Activated CD4-positive, alpha-beta T cell treated with anti-CD3 and anti-CD28 coated beads, Interleukin-10, Interleukin-2, amounts not matched to agents 100 ng/mL and 50 ng/mL, durations not matched to agents 16 hours and 8 hours (primary cell): ENCODE measurements around the gene SAXO1.
A peak's percentile ranks its signal among the peaks of the same experiment; 100 is the strongest.
"Not testable (repeated sequence)": the region's sequence is repeated elsewhere in the genome, so short reads cannot be mapped to it uniquely, and the experiment has no call there.

Experiments
- DNase-seq: peaks from one replicate; pipeline ENCODE4 v3.0.0-alpha.2; 2020

SAXO1 gene

DNA sequence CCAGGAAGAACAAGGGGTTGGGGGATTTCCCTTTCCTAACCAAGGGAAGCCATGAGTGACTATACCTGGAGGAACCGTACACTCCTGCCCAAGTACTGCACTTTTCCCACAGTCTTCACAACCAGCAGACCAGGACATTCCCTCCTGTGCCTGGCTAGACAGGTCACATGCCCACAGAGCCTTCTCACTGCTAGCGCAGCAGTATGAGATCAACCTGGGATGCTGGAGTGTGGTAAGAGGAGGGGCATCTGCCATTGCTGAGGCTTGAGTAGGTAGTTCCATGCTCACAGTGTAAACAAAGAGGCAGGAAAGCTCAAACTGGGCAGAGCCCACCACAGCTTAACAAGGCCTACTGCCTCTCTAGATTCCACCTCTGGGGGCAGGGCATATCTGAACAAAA lies 35.9 kb downstream of the SAXO1 start:
- DNase-seq = no peak

GRCh38 chr9:18996211-18996610 lies 36.8 kb downstream of the SAXO1 start:
- DNase-seq = no peak

DNA sequence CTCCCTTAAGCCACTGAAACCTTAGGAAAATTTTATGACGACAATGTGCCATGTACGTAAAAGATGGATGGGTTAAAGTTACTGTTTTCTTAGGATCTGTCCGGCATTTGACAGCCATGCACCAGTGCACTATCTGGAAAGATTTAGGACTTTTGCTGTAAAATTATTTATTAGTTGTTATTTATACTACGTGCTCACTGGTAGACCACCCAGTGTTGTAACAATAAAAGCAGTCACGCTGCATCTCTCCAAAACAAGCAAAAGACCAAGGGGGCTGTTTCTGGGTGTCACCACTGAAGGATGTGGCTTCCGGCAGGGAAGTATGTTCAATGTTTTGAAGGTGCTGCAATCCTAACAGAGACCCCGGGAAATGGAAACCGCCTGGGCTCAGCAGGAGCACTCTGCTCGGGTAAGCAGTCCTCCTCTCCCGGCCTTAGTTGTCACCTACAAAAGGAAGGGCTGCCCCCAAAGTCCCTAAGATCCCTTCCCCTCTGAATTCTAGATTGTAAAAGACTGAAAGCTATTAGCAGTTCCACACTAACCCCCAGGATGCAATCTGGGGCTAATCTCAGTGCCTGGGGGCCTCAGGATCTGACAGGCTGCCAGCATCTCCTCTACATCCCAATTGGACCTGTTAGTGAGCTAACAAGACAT lies 38.6 kb downstream of the SAXO1 start:
- DNase-seq = no peak

GRCh38 chr9:18991197-18991596 lies 41.8 kb downstream of the SAXO1 start:
- DNase-seq = not testable (repeated sequence)

GRCh38 chr9:18990494-18990893 lies 42.5 kb downstream of the SAXO1 start:
- no peak for DNase-seq

- no peak for DNase-seq
Observed at GRCh38 chr9:18989865-18990264, 43.1 kb downstream of the SAXO1 start.

DNA sequence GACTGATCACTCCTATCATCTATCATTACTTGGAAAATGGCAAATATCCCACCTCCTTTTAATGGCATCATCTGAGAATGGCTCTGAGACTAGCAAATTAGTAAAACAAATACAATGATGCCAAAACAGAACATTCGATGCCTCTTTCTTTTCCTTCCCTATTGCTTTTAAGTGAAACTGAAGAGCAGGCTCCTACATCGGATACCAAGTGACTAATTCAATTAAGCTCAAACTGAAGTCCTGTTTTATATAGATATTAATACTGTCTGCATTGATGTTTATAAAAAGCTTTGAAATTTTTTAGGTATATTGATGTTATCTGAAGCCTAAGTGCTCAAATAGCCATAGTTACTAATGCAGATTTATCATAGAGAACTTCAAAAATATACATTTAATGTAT lies 43.9 kb downstream of the SAXO1 start:
- DNase-seq = no peak

GRCh38 chr9:18988003-18988402 lies 45.0 kb downstream of the SAXO1 start:
- no peak for DNase-seq

GRCh38 chr9:18985996-18986395 lies 47.0 kb downstream of the SAXO1 start:
- no peak for DNase-seq

DNA sequence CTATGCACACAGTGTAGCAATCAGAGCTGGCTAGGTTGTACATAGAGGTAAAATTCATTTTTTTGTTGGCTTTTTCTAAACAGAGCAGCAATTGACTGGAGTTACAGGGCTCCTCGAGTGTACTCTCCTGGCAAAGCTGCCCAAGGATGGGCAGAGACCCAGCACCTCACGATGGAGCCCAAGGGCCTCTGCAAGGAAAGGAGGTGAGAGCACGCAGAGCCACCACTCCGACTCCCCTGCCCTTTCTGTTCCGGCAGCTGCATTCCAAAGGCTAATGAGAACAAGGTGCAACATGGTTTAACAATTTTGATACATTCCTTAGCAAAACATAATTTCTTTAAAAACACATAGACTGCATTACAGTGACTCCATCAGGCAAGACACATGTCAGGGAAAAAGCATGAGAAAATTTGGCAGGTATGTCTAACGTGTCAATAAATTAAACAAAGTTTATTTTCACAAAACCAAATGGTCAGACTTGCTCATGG lies 47.5 kb downstream of the SAXO1 start:
- DNase-seq = no peak

- DNase-seq = no peak
Observed at GRCh38 chr9:18982262-18982620, 50.8 kb downstream of the SAXO1 start.

GRCh38 chr9:18981476-18982261 lies 51.3 kb downstream of the SAXO1 start:
- DNase-seq = no peak

DNA sequence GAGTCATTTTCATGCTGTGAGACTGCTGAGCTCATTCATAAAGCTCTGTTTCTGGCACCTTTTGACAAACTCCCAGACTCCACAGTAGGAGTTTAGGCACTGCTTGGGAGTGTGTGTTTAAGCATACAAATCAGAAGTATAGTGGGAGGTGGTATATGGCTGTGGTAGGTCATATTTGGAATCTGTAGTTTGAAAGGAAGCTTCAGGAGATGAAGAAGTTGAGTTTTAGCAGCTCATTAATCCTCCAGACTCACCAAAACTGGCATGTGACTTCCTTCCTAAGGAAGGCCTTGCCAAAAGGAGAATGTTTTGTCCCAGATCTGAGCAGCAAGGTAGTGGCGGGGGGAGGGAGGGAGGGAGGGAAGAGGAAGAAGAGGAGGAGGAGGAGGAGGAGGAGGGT lies 52.8 kb downstream of the SAXO1 start:
- DNase-seq = no peak

GRCh38 chr9:18979367-18979766 lies 53.6 kb downstream of the SAXO1 start:
- no peak for DNase-seq

GRCh38 chr9:18978188-18978587 lies 54.8 kb downstream of the SAXO1 start:
- DNase-seq = no peak

- peak; percentile 5 for DNase-seq
Observed at GRCh38 chr9:18976709-18977531, 56.1 kb downstream of the SAXO1 start.

DNA sequence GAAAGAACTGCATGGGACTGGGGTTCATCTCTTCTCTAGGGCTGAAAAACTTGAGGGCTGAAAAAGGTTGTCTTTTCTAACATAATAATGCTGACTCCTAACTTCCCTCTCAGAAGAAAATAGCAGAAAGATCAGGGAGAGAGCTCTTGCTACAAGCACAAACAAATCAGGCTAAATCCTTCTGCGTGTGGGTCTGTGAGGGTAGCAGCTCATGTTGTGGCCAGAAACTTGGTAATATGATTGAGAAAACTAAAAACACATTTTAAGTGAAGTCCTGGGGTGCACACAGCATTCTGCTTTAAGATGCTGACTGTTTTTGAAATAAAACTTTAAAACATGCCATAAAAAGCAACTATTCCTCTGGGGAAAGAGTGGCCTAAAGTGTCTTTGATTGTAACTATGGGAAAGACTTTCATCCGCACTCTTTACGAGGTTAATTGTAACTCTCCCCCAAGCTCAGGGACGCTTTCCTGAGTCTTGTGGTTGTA lies 56.7 kb downstream of the SAXO1 start:
- DNase-seq = no peak

GRCh38 chr9:18973348-18973747 lies 59.7 kb downstream of the SAXO1 start:
- no peak for DNase-seq

DNA sequence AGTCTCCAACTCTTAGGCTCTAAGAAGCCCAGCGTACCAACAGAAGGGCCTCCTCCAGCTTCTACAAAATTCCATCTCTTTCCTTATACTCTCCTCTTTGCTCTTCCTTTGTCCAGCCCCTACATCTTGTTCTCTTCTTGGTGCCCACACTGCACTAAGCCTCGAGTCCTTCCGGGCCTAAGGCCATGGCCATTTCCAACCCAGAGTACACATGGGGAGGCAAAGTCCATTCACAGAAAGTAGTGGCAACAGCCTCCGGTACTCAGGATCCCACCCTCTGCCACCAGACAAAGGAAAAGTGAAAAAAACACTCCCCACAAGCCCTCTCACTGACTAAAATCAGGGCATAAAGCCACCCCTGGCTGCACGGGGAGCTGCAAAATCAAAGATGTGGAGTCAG lies 60.3 kb downstream of the SAXO1 start:
- DNase-seq = no peak

- DNase-seq = no peak
Observed at GRCh38 chr9:18971909-18972308, 61.1 kb downstream of the SAXO1 start.

GRCh38 chr9:18971404-18971803 lies 61.6 kb downstream of the SAXO1 start:
- DNase-seq = no peak

DNA sequence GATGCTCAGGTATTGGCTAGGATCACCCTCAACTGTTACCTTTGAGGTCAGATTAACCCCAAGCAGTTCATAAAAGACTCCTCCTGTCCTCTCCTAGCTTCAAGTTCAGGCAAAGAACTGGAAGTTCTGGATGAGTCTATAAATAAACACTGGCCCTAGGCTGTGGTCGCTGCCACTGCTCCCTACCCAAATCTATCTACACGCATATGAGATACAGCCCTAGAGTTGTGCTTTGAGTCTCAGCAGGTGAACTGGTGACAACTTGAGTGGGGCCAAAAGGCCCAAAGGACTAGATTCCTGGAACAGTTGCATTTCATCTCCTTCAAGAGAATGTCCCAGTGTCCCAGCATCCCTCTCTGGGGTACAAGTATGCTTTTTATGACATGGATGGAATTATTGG lies 62.6 kb downstream of the SAXO1 start:
- no peak for DNase-seq

DNA sequence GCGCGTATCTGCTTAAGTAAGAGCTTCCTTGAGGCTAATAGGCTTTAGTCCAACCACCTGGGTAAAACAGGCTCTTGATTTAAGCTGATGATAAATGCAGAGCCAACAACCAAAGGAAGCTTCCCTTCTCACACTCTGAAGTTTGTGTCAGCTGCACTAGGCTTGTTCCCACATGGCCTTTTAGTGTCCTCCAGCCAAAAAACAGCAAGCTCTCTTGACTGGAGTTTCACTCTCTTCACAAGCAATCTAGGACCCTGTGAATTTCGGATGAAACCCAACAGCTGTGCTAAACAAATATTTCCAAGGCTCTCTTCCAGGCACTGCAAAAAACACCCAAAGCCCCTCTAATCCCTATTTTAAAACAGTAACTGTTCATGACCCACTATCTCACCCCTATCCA lies 63.9 kb downstream of the SAXO1 start:
- no peak for DNase-seq

GRCh38 chr9:18955626-18956025 lies 77.4 kb downstream of the SAXO1 start:
- no peak for DNase-seq
